ENCODE data around the gene ATRNL1.

Gene ATRNL1

GRCh38 chr10:115846528-115846927 lies 753.4 kb downstream of the ATRNL1 start:
- ChIA-PET CTCF (interaction anchor here (1.0 kb wide), 1 partner anchor 16 kb away, joined by 3 read pairs; no protein-coding TSS in a partner anchor), POLR2A (interaction anchor here (0.6 kb wide), 1 partner anchor 427 kb away, joined by 3 read pairs; no protein-coding TSS in a partner anchor)
- no peak for DNase-seq (ENCODE audit: extremely low spot score)
- TF ChIP-seq FOXK2 (IDR thresholded peaks at IDR 0.05) = no peak

DNA sequence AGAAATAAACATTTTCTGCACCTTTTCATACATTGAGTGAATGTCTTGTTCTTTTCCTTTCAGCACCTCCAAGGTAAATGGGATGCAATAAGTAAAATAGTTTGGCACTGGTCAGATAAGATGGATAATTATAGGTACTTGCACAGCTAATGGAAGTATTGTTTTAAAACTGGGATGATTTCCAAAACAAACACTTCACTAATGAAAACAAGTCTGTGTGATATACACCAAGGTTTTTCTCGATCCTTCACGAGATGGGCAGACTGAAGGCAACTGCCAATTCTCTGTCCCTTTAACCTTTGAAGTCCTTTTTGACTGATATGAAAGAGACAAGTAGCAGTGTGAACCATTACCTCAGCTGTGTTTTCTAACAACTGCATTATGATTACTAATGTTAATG lies 756.0 kb downstream of the ATRNL1 start:
- ChIA-PET CTCF (no interaction called here), POLR2A (no interaction called here)
- no peak for TF ChIP-seq SUZ12 (IDR thresholded peaks at IDR 0.05)
- TF ChIP-seq BHLHE40 (IDR thresholded peaks at IDR 0.05; ENCODE audit: borderline replicate concordance) = no peak
- TF ChIP-seq NFRKB (IDR thresholded peaks at IDR 0.05) = no peak
- TF ChIP-seq SP1 (IDR thresholded peaks at IDR 0.05) = no peak
- TF ChIP-seq FOXM1 (IDR thresholded peaks at IDR 0.05; ENCODE audit: borderline replicate concordance) = no peak
- TF ChIP-seq ELF4 (IDR thresholded peaks at IDR 0.05) = no peak
- TF ChIP-seq ARNT (IDR thresholded peaks at IDR 0.05) = no peak
- TF ChIP-seq L3MBTL2 (conservative IDR thresholded peaks at IDR 0.05) = no peak
- no peak for TF ChIP-seq HDGF (IDR thresholded peaks at IDR 0.05; ENCODE audit: borderline replicate concordance)
- TF ChIP-seq CTBP1 (IDR thresholded peaks at IDR 0.05; ENCODE audit: borderline replicate concordance) = no peak
- no peak for TF ChIP-seq FOXK2 (IDR thresholded peaks at IDR 0.05)
- TF ChIP-seq LEF1 (IDR thresholded peaks at IDR 0.05; ENCODE audit: borderline replicate concordance) = no peak
- TF ChIP-seq, protein P1, sequence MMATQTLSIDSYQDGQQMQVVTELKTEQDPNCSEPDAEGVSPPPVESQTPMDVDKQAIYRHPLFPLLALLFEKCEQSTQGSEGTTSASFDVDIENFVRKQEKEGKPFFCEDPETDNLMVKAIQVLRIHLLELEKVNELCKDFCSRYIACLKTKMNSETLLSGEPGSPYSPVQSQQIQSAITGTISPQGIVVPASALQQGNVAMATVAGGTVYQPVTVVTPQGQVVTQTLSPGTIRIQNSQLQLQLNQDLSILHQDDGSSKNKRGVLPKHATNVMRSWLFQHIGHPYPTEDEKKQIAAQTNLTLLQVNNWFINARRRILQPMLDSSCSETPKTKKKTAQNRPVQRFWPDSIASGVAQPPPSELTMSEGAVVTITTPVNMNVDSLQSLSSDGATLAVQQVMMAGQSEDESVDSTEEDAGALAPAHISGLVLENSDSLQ (IDR thresholded peaks at IDR 0.05) = no peak
- no peak for TF ChIP-seq TARDBP (IDR thresholded peaks at IDR 0.05)
- TF ChIP-seq ZNF384 (IDR thresholded peaks at IDR 0.05) = no peak
- TF ChIP-seq FOXA1 (IDR thresholded peaks at IDR 0.05) = no peak
- no peak for DNase-seq (ENCODE audit: extremely low spot score)

- POLR2A ChIA-PET = no interaction called here
- TF ChIP-seq LEF1 (IDR thresholded peaks at IDR 0.05; ENCODE audit: borderline replicate concordance) (no peak), NFRKB (IDR thresholded peaks at IDR 0.05) (no peak), FOXK2 (IDR thresholded peaks at IDR 0.05) (no peak), L3MBTL2 (conservative IDR thresholded peaks at IDR 0.05) (no peak), SUZ12 (IDR thresholded peaks at IDR 0.05) (no peak), FOXA1 (IDR thresholded peaks at IDR 0.05) (no peak), CTBP1 (IDR thresholded peaks at IDR 0.05; ENCODE audit: borderline replicate concordance) (no peak), BHLHE40 (IDR thresholded peaks at IDR 0.05; ENCODE audit: borderline replicate concordance) (no peak), HDGF (IDR thresholded peaks at IDR 0.05; ENCODE audit: borderline replicate concordance) (no peak), FOXM1 (IDR thresholded peaks at IDR 0.05; ENCODE audit: borderline replicate concordance) (no peak), ARNT (IDR thresholded peaks at IDR 0.05) (no peak), SP1 (IDR thresholded peaks at IDR 0.05) (no peak), TARDBP (IDR thresholded peaks at IDR 0.05) (no peak), ZNF384 (IDR thresholded peaks at IDR 0.05) (no peak), ELF4 (IDR thresholded peaks at IDR 0.05) (no peak)
- TF ChIP-seq, protein P1 (IDR thresholded peaks at IDR 0.05) = no peak
- DNase-seq (ENCODE audit: extremely low spot score) = no peak
- CTCF ChIA-PET = interaction anchor here (0.7 kb wide), 1 partner anchor 9 kb away, joined by 3 read pairs; no protein-coding TSS in a partner anchor
These were observed 757.5 kb downstream of the ATRNL1 start for GRCh38 chr10:115850666-115851065.

DNA sequence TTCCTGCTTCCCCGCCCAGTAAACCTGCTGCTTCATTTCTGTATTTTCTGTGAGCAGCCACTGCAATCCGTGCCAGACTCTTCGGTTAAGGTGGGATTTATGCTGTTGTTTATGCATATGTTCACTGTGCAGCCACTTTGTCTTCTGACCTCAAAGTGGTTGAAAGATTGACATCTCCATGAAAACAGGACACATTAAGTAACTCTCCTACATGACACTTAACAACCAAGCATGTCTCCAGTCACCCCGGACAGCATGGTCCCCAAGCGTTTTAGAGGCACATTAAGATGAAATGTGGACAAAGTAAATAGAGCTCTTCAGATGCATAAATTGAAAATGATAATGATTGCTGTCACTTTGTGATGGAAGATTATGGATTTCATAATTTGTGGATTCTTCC lies 758.5 kb downstream of the ATRNL1 start:
- DNase-seq (ENCODE audit: extremely low spot score) = no peak
- CTCF ChIA-PET = no interaction called here
- POLR2A ChIA-PET = no interaction called here
- TF ChIP-seq ZNF384 (IDR thresholded peaks at IDR 0.05) (no peak), NFRKB (IDR thresholded peaks at IDR 0.05) (no peak), ARNT (IDR thresholded peaks at IDR 0.05) (no peak), LEF1 (IDR thresholded peaks at IDR 0.05; ENCODE audit: borderline replicate concordance) (no peak), SUZ12 (IDR thresholded peaks at IDR 0.05) (no peak), ELF4 (IDR thresholded peaks at IDR 0.05) (no peak), HDGF (IDR thresholded peaks at IDR 0.05; ENCODE audit: borderline replicate concordance) (no peak), BHLHE40 (IDR thresholded peaks at IDR 0.05; ENCODE audit: borderline replicate concordance) (no peak), SP1 (IDR thresholded peaks at IDR 0.05) (no peak), FOXA1 (IDR thresholded peaks at IDR 0.05) (no peak)

GRCh38 chr10:115854740-115855435 lies 761.7 kb downstream of the ATRNL1 start:
- ChIA-PET CTCF (no interaction called here), POLR2A (no interaction called here)
- no peak for DNase-seq (ENCODE audit: extremely low spot score)
- TF ChIP-seq SP1 (IDR thresholded peaks at IDR 0.05) = no peak
- no peak for TF ChIP-seq ARNT (IDR thresholded peaks at IDR 0.05)
- no peak for TF ChIP-seq LEF1 (IDR thresholded peaks at IDR 0.05; ENCODE audit: borderline replicate concordance)

DNA sequence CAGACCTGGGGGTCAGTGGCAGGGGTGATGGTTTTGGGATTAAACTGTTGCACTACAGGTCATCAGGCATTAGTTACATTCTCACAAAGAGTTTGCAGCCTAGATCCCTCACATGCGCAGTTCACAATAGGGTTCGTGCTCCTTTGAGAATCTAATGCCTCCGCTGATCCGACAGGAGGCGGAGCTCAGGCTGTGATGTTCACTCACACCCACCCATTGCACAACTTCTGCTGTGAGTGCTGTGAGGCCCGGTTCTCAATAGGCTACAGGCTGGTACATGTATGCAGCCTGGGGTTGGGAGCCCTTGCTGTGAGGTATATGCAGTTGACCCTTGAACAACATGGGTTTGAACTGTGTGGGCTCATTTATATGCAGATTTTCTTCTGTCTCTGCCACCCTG lies 763.4 kb downstream of the ATRNL1 start:
- DNase-seq (ENCODE audit: extremely low spot score) = no peak
- no peak for TF ChIP-seq ELF4 (IDR thresholded peaks at IDR 0.05)
- no peak for TF ChIP-seq LEF1 (IDR thresholded peaks at IDR 0.05; ENCODE audit: borderline replicate concordance)
- no peak for TF ChIP-seq CTBP1 (IDR thresholded peaks at IDR 0.05; ENCODE audit: borderline replicate concordance)
- no peak for TF ChIP-seq L3MBTL2 (conservative IDR thresholded peaks at IDR 0.05)
- ChIA-PET CTCF (no interaction called here), POLR2A (no interaction called here)

GRCh38 chr10:115857856-115858255 lies 764.7 kb downstream of the ATRNL1 start:
- no peak for DNase-seq (ENCODE audit: extremely low spot score)
- CTCF ChIA-PET = no interaction called here
- POLR2A ChIA-PET = no interaction called here
- TF ChIP-seq HDGF (IDR thresholded peaks at IDR 0.05; ENCODE audit: borderline replicate concordance) (no peak), FOXM1 (IDR thresholded peaks at IDR 0.05; ENCODE audit: borderline replicate concordance) (no peak), FOXK2 (IDR thresholded peaks at IDR 0.05) (no peak), BHLHE40 (IDR thresholded peaks at IDR 0.05; ENCODE audit: borderline replicate concordance) (no peak), ZNF384 (IDR thresholded peaks at IDR 0.05) (no peak)
- TF ChIP-seq, protein P1 (IDR thresholded peaks at IDR 0.05) = no peak
